Measurements from ENCODE around the gene PLA1A.
"Not testable (repeated sequence)": the region's sequence is repeated elsewhere in the genome, so short reads cannot be mapped to it uniquely, and the experiment has no call there.

The PLA1A gene

DNA sequence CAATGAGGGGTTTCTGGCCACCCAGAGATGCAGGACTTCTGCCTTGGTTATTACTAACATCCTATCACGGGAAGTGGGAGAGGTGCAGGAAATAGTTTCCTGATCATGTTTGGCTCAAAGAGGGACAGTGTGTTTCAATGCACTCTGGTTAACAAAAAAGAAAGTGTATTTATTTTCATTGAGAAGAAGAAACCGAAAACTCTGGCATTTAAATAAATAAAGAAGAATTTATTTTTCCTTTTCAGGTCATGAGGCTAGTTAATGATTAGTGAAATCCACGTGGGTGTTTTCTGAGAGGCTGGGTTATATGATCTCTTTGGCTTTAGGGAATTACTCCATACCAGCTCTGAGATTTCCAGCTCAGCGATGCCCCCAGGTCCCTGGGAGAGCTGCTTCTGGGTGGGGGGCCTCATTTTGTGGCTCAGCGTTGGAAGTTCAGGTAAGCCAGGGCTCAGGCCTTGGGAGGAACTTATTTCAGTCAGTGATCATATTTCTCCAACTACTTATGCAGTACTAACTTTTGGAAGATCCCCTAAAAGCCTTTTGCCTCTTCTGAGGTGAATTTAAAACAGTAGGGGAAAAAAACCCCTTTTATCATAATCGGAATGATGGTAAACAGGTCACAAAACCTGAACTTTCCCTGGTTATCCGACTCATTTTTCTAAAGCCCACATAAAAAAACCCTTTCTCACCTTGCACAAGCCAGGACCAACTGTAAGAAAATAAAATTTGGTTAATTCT is at the start of gene PLA1A:
Gene PLA1A (plus strand): TSS at position 338 of the 741 bp plus-strand sequence. CDS start 29 bp downstream, at position 367.
- no peak for DNase-seq

- DNase-seq, result no peak
Measured at GRCh38 chr3:119548341-119548740, 49.3 kb upstream of the PLA1A start.

DNA sequence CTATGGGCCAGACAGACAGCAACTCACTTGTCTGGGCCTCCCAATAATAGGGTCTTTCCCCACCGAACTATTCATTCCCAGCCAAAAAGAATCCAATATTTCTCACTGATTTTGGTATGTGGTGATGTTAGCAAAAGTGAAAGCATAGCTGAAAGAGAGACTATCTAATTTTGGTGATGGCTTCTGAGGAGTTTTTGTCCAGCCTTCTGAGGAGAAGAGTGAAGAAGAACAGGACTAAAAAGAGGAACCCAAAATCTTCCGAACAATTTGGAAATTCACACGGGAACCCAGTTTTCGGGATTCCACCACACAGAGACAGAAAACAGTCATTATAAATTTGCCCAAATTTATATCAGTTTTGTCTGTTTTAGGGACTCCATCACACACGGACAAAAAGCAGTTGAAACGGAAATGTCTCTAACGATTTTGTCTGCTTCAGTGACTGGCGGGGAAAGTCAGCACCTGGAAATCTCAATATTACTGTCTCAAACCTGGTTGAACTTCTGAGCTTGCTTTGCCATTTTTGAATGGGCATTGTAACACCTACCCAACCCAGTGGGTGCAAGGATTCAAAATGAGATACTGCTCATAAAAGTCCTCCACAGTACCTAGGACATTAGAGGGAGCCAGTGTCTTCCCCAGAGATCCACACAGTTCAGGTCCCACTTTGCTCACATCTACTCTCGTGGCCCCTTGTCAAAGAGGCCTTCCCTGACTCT is 47.3 kb upstream of the PLA1A start:
- DNase-seq, result no peak

DNA sequence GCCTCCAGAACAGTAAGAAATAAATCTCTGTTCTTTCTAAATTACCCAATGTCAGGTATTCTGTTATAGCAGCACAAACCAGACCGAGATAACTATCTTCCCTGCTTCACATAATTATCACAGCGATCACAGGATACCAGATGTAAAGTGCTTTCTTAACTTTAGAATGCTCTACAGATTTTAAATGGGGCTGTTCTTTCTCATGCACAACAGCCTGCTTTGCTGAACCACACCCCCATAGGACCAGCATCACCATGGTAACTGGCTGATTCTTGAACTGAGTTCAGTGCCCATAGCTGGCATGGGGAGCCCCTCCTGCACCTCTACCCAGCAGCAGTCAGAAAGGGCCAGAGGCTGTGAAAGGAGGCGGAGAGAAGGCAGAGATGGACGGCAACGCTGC is 46.1 kb upstream of the PLA1A start:
- no peak for DNase-seq

GRCh38 chr3:119552928-119553327 is 44.8 kb upstream of the PLA1A start:
- DNase-seq, result not testable (repeated sequence)

- DNase-seq, result no peak
Measured at GRCh38 chr3:119553823-119554415, 43.8 kb upstream of the PLA1A start.

DNA sequence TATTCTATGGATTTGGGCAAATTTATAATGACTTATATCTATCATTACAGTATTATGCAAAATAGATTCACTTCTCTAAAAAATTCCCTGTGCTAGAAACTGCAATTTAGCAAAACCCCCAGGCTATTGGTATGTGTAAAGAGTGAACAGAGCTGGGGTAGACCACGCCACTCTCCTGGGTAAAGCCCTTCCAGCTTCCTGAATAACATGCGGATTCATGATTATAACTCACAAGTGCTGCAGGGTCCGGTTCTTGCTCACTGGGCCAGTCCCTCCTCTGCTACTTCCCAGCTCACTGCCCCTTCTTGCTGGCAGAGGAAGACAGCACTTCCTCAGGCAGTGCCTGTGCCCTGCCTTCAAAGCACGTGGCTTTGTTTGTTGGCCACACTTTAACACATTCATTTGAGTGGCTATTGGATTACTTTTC is 42.4 kb upstream of the PLA1A start:
- DNase-seq, result no peak

- no peak for DNase-seq
Measured at GRCh38 chr3:119555929-119556328, 41.8 kb upstream of the PLA1A start.

DNA sequence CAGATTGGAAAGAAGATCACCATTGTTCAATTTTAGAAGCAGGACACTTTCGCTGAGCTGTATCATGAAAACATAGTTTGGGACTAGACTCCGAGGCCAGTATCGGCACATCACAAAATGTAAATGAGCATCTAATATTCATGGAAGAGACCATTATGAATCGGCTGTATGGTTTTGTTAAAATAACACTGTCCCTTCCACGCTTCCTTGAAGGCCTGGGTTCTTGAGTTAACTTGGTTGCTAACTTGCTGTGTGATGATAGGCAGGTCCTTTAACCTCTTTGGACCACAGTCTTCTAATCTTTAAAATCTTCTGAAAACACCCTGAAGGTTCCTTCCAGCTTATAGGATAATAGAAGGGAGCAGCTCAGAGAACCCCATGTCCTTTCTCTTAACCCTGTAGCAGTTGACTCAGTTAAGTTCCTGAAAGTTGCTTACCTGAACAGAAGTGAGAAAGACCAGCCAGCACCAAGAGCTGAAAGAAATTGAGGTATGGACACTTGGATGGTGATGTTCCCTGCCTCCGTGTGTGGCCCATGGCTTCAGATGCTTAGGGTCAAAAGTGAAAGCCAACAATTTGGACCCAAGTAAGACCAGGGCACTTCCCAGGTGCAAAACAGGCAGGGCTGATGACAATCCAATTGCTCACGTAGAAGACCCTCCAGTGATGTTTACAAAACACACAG is 40.4 kb upstream of the PLA1A start:
- DNase-seq, result no peak

- no peak for DNase-seq
Measured at GRCh38 chr3:119557877-119558269, 39.8 kb upstream of the PLA1A start.

DNA sequence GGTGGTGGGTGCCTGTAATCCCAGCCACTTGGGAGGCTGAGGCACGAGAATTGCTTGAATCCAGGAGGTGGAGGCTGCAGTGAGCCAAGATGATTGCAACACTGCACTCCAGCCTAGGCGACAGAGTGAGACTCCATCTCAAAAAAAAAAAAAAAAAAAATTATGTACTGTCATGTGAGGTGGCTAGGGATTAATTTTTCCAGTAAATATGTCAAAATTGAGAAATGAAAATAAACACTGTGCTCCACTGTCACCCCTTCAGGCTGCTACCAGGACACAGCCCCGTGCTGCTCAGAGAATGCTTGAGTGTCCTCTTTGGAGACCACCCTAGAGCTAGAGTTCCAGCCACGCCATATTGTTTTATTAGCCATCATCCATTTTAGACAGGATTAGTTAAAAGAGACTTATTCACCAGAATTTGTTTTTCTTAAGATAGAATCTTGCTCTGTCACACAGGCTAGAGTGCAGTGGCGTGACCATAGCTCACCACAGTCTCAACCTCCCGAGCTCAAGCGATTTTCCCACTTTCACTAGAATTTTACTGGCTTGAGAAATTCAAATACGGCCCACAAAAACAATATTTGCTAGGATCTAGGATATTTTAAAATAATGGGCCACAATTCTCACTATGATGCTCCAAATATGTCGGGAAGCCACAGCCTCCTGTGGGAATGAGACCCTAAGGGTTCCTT is 38.9 kb upstream of the PLA1A start:
- no peak for DNase-seq

GRCh38 chr3:119559441-119559963 is 38.2 kb upstream of the PLA1A start, which contains the start of gene CD80:
TSS of gene CD80 (minus strand) at chr3:119559614. CDS start at chr3:119557728, 1,886 bp downstream.
- DNase-seq, result peak; percentile 12

- no peak for DNase-seq
Measured at GRCh38 chr3:119560160-119560559, 37.5 kb upstream of the PLA1A start.

GRCh38 chr3:119562307-119562961 is 35.3 kb upstream of the PLA1A start:
- DNase-seq, result no peak

DNA sequence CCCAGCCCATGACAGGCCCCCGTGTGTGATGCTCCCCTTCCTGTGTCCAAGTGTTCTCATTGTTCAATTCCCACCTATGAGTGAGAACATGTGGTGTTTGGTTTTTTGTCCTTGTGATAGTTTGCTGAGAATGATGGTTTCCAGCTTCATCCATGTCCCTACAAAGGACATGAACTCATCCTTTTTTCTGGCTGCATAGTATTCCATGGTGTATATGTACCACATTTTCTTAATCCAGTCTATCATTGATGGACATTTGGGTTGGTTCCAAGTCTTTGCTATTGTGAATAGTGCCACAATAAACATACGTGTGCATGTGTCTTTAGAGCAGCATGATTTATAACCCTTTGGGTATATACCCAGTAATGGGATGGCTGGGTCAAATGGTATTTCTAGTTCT is 34.4 kb upstream of the PLA1A start:
- not testable (repeated sequence) for DNase-seq

DNA sequence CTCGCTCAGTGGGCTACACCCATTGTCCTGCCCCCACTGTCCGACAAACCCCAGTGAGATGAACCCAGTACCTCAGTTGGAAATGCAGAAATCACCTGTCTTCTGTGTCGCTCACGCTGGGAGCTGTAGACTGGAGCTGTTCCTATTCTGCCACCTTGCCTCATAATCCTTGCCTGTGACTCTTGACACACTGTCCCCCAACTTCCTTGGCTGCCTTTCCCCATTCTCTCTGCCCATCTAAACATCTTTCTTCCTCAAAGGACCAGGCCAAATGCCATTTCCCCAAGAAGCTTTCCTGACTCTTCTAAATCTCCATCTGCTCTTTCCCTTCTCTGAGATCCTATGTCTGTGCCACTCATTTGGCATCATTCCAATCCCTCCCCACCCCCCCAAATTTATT is 28.5 kb upstream of the PLA1A start:
- DNase-seq, result no peak

DNA sequence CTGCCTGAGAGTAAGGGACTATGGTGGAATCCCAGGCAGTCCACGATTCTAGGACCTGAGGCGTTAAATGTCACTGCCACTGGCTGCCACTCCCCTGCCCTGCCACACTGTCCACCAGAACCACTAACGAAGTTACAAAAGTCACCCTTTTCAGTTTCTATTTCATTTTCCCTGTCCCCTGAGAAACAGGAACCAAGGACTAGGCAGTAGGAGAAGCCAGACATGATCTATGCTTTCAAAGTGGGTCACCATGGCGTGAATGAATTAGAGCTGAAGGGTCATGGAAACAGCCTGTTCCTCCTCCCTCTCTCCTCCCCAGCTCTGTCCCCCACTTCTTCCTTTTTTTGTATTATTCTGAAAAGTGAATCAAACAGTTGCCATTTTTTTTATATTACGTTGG is 27.5 kb upstream of the PLA1A start:
- no peak for DNase-seq

GRCh38 chr3:119571230-119571629 is 26.5 kb upstream of the PLA1A start:
- no peak for DNase-seq

- DNase-seq, result no peak
Measured at GRCh38 chr3:119571688-119572087, 26.0 kb upstream of the PLA1A start.

DNA sequence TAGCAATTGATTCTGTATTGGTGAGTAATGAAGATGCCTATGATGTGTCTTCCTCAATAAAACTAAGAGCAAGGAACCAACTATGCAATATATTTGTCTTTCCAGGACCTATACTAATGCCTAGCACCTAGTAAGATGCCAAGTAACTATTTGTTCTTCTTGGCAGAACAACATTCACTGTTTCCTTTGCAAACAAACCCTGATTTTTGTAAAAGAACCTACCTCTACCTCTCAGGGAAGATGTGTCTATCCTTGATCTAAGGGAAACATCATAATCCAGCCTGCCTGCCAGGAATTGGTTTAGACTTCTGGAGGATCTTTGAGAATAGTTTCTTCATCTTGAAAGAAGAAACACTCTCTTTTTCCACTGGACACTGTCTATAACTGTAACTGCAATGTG is 22.2 kb upstream of the PLA1A start:
- DNase-seq, result no peak

GRCh38 chr3:119579366-119580066 is 18.2 kb upstream of the PLA1A start, which contains the start of gene ADPRH:
TSS of gene ADPRH (plus strand) at chr3:119579492. CDS start at chr3:119582170, 2,678 bp downstream.
- peak; percentile 10 for DNase-seq
